ENCODE data around the gene CGB5.

- TF ChIP-seq POLR2A (IDR thresholded peaks at IDR 0.05; ENCODE audit: extremely low read depth, insufficient read length): no peak
- TF ChIP-seq CTCF (IDR thresholded peaks at IDR 0.05; ENCODE audit: low read depth, low read length): no peak
- TF ChIP-seq MAX (IDR thresholded peaks at IDR 0.05; ENCODE audit: low read depth, low read length): no peak
- no peak for TF ChIP-seq MYC (IDR thresholded peaks at IDR 0.05; ENCODE audit: low read depth, low read length)
Measured at GRCh38 chr19:49057636-49058234, 14.1 kb downstream of the CGB5 start, which contains the start of gene CGB7.

All from NB4 (cell line).